ENCODE data around the gene PCDHA6.
"Not testable (repeated sequence)": the region's sequence is repeated elsewhere in the genome, so short reads cannot be mapped to it uniquely, and the experiment has no call there.

Gene PCDHA6

GRCh38 chr5:140827704-140828361 lies at the start of gene PCDHA6:
TSS of gene PCDHA6 (plus strand) at chr5:140827960. CDS start at chr5:140828092, 132 bp downstream.
- H4K20me1 ChIP-seq (ENCODE audit: insufficient read depth, low read length), result no peaks in the 10 kb centered on the region
- H3K79me2 ChIP-seq (ENCODE audit: low read length), result no peaks in the 10 kb centered on the region
- H3K9me3 ChIP-seq (ENCODE audit: insufficient read depth, low read length), result no peaks in the 10 kb centered on the region
- no peaks in the 10 kb centered on the region for H3K4me1 ChIP-seq (ENCODE audit: low read length)
- H3K4me3 ChIP-seq (ENCODE audit: low read length), result no peak within 1 kb of the TSS
- TF ChIP-seq CTCF (IDR thresholded peaks at IDR 0.05; ENCODE audit: low read depth, low read length), result no peak
- TF ChIP-seq EZH2phosphoT487 (IDR thresholded peaks at IDR 0.05; ENCODE audit: low read depth), result no peak
- H3K27ac ChIP-seq (ENCODE audit: low read length), result no peak within 1 kb of the TSS
- no peak within 1 kb of the TSS for H3K4me2 ChIP-seq (ENCODE audit: low read length)
- no peaks in the 10 kb centered on the region for H3K36me3 ChIP-seq (replicated peaks; ENCODE audit: low read depth, low read length)
- H3K9ac ChIP-seq (ENCODE audit: low read length), result no peak within 1 kb of the TSS
- H3K27me3 ChIP-seq (ENCODE audit: low read depth, low read length), result no peaks in the 10 kb centered on the region
- H2AFZ ChIP-seq (ENCODE audit: low read depth, low read length), result no peak within 1 kb of the TSS

GRCh38 chr5:140780512-140780911 lies 47.2 kb upstream of the PCDHA6 start:
- H3K4me2 ChIP-seq (ENCODE audit: low read length), result no peak overlapping the region
- H3K27ac ChIP-seq (ENCODE audit: low read length), result no peak overlapping the region
- H3K4me1 ChIP-seq (ENCODE audit: low read length), result no peaks in the 10 kb centered on the region
- no peaks in the 10 kb centered on the region for H3K9me3 ChIP-seq (ENCODE audit: insufficient read depth, low read length)
- H3K36me3 ChIP-seq (replicated peaks; ENCODE audit: low read depth, low read length), result no peaks in the 10 kb centered on the region
- no peaks in the 10 kb centered on the region for H3K79me2 ChIP-seq (ENCODE audit: low read length)
- TF ChIP-seq CTCF (IDR thresholded peaks at IDR 0.05; ENCODE audit: low read depth, low read length), result no peak
- TF ChIP-seq EZH2phosphoT487 (IDR thresholded peaks at IDR 0.05; ENCODE audit: low read depth), result no peak
- no peaks in the 10 kb centered on the region for H3K27me3 ChIP-seq (ENCODE audit: low read depth, low read length)
- no peak overlapping the region for H3K9ac ChIP-seq (ENCODE audit: low read length)
- H4K20me1 ChIP-seq (ENCODE audit: insufficient read depth, low read length), result no peaks in the 10 kb centered on the region
- H3K4me3 ChIP-seq (ENCODE audit: low read length), result no peak overlapping the region
- H2AFZ ChIP-seq (ENCODE audit: low read depth, low read length), result no peak overlapping the region

- Histone ChIP-seq H2AFZ (ENCODE audit: low read depth, low read length) (no peak within 1 kb of the TSS; the same call in 1 of the 2 replicates), H3K36me3 (replicated peaks; ENCODE audit: low read depth, low read length) (no peaks in the 10 kb centered on the region), H3K9me3 (ENCODE audit: insufficient read depth, low read length) (no peaks in the 10 kb centered on the region), H3K27me3 (ENCODE audit: low read depth, low read length) (no peaks in the 10 kb centered on the region), H3K4me2 (ENCODE audit: low read length) (no peak within 1 kb of the TSS), H3K4me3 (ENCODE audit: low read length) (no peak within 1 kb of the TSS), H3K4me1 (ENCODE audit: low read length) (no peaks in the 10 kb centered on the region), H3K79me2 (ENCODE audit: low read length) (no peaks in the 10 kb centered on the region), H3K27ac (ENCODE audit: low read length) (no peak within 1 kb of the TSS), H4K20me1 (ENCODE audit: insufficient read depth, low read length) (no peaks in the 10 kb centered on the region), H3K9ac (ENCODE audit: low read length) (no peak within 1 kb of the TSS)
- TF ChIP-seq EZH2phosphoT487 (IDR thresholded peaks at IDR 0.05; ENCODE audit: low read depth), result no peak
- TF ChIP-seq CTCF (IDR thresholded peaks at IDR 0.05; ENCODE audit: low read depth, low read length), result peak; percentile 42
Measured at GRCh38 chr5:140785905-140786686, 41.7 kb upstream of the PCDHA6 start, which contains the start of gene PCDHA1. TSS of gene PCDHA1 (plus strand) at chr5:140786140.

GRCh38 chr5:140787422-140787821 lies 40.3 kb upstream of the PCDHA6 start:
- not testable (repeated sequence) for H3K36me3 ChIP-seq (replicated peaks; ENCODE audit: low read depth, low read length)

GRCh38 chr5:140787849-140788504 lies 39.8 kb upstream of the PCDHA6 start:
- H3K4me1 ChIP-seq (ENCODE audit: low read length); H3K4me3 ChIP-seq (ENCODE audit: low read length); H3K36me3 ChIP-seq (replicated peaks; ENCODE audit: low read depth, low read length); H3K79me2 ChIP-seq (ENCODE audit: low read length); H3K4me2 ChIP-seq (ENCODE audit: low read length); H3K27ac ChIP-seq (ENCODE audit: low read length); H2AFZ ChIP-seq (ENCODE audit: low read depth, low read length); H3K9ac ChIP-seq (ENCODE audit: low read length); H3K27me3 ChIP-seq (ENCODE audit: low read depth, low read length); H4K20me1 ChIP-seq (ENCODE audit: insufficient read depth, low read length); H3K9me3 ChIP-seq (ENCODE audit: insufficient read depth, low read length): not testable (repeated sequence)

More at GRCh38 chr5:140787422-140787821, 40.3 kb upstream of the PCDHA6 start:
- H3K79me2 ChIP-seq (ENCODE audit: low read length); H2AFZ ChIP-seq (ENCODE audit: low read depth, low read length); H3K4me3 ChIP-seq (ENCODE audit: low read length); H3K9ac ChIP-seq (ENCODE audit: low read length); H3K9me3 ChIP-seq (ENCODE audit: insufficient read depth, low read length); H3K4me2 ChIP-seq (ENCODE audit: low read length); H4K20me1 ChIP-seq (ENCODE audit: insufficient read depth, low read length); H3K27ac ChIP-seq (ENCODE audit: low read length); H3K4me1 ChIP-seq (ENCODE audit: low read length); H3K27me3 ChIP-seq (ENCODE audit: low read depth, low read length): not testable (repeated sequence)
